Measurements from ENCODE around the gene STIM2.

Gene STIM2

DNA sequence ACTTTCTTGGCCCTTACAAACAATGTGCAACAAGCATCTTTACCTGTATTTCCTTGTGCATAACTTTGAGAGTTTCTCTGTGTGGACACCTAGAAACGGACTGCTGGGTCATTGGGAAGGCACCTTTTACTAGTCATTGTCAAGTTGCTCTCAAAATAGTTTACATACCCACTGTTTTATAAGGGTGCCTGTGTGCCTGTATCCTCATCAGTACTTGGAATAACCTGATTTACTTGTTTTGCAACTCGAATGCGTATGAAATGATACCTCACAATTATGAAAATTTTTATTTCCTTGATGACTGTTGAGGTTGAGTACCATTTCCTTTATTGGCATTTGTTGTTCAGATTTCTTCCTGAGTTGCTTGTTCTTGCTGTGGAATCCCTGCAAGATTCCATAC is 150.8 kb downstream of the STIM2 start:
- TF ChIP-seq EZH2 (IDR thresholded peaks at IDR 0.05): no peak
- no peak for TF ChIP-seq POLR2AphosphoS5 (IDR thresholded peaks at IDR 0.05; ENCODE audit: borderline replicate concordance, low read depth, low read length)
- TF ChIP-seq FOXP2 (optimal IDR thresholded peaks at IDR 0.05; ENCODE audit: control extremely low read depth, extremely low read length, insufficient read depth): no peak
- no peak overlapping the region for H3K9ac ChIP-seq (ENCODE audit: insufficient read length)
- H3K9me3 ChIP-seq (ENCODE audit: low read depth, low read length): no peaks in the 10 kb centered on the region
- no peak for DNase-seq (ENCODE audit: low read depth, low spot score)
- H3K36me3 ChIP-seq (ENCODE audit: insufficient read depth, low read length): no peaks in the 10 kb centered on the region
- no peak overlapping the region for H3K4me3 ChIP-seq
- H3K27ac ChIP-seq: no peak overlapping the region

DNA sequence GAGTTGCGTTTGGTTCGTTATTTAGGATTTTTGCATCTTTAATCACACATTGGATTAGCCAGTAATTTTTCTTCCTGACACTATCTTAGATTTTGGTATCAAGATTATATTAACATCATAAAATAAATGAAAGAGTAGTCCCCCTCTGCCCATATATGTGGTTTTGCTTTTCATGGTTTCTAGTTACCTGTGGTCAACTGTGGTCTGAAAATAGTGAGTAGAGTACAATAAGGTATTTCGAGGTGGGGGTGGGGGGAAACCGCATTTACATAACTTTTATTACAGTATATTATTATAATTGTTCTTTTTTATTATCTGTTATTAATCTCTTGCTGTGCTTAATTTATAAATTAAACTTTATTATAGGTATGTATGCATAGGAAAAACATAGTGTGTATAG is 152.4 kb downstream of the STIM2 start:
- TF ChIP-seq FOXP2 (optimal IDR thresholded peaks at IDR 0.05; ENCODE audit: control extremely low read depth, extremely low read length, insufficient read depth) (no peak), EZH2 (IDR thresholded peaks at IDR 0.05) (no peak), POLR2AphosphoS5 (IDR thresholded peaks at IDR 0.05; ENCODE audit: borderline replicate concordance, low read depth, low read length) (no peak)
- no peak overlapping the region for H3K4me3 ChIP-seq
- H3K9me3 ChIP-seq (ENCODE audit: low read depth, low read length): no peaks in the 10 kb centered on the region

DNA sequence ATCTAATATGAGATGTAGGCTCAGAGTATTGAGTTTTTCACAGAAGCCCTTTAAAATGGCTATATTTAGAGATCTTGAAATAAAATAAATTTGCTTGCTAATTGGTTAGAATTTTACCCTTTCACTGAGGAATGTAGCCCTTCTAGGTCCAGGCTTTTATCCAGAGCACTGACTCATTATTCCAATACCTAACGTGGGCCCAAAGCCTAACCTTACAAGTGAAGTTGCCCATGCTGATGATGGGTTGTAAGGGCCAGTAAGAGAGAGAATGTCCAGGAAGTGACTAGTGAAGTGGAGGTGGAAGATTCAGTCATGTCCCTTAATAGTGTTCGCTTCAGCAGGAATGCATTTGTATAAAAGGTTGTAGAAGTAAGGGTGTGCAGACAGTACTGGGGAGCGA is 155.9 kb downstream of the STIM2 start:
- no peak overlapping the region for H3K4me3 ChIP-seq
- DNase-seq (ENCODE audit: low read depth, low spot score): no peak
- TF ChIP-seq POLR2AphosphoS5 (IDR thresholded peaks at IDR 0.05; ENCODE audit: borderline replicate concordance, low read depth, low read length) (no peak), EZH2 (IDR thresholded peaks at IDR 0.05) (no peak), FOXP2 (optimal IDR thresholded peaks at IDR 0.05; ENCODE audit: control extremely low read depth, extremely low read length, insufficient read depth) (no peak)
- no peak overlapping the region for H3K9ac ChIP-seq (ENCODE audit: insufficient read length)
- H3K27ac ChIP-seq: no peak overlapping the region
- no peaks in the 10 kb centered on the region for H3K9me3 ChIP-seq (ENCODE audit: low read depth, low read length)
- H3K36me3 ChIP-seq (ENCODE audit: insufficient read depth, low read length): no peaks in the 10 kb centered on the region

More for the DNA sequence above, 152.4 kb downstream of the STIM2 start:
- H3K9ac ChIP-seq (ENCODE audit: insufficient read length): no peak overlapping the region
- no peak for DNase-seq (ENCODE audit: low read depth, low spot score)
- H3K36me3 ChIP-seq (ENCODE audit: insufficient read depth, low read length): no peaks in the 10 kb centered on the region
- H3K27ac ChIP-seq: no peak overlapping the region

DNA sequence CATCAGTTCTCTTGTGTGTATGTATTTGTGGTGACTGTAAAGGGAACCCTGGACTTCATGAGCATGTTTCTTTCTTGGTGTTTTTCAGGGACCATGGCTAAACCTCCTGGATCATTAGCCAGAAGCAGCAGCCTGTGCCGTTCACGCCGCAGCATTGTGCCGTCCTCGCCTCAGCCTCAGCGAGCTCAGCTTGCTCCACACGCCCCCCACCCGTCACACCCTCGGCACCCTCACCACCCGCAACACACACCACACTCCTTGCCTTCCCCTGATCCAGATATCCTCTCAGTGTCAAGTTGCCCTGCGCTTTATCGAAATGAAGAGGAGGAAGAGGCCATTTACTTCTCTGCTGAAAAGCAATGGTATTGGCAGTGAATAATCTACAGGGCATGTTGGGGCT is 157.0 kb downstream of the STIM2 start:
- Histone ChIP-seq H3K9me3 (ENCODE audit: low read depth, low read length) (no peaks in the 10 kb centered on the region), H3K4me3 (no peak overlapping the region), H3K36me3 (ENCODE audit: insufficient read depth, low read length) (no peaks in the 10 kb centered on the region), H3K27ac (no peak overlapping the region), H3K9ac (ENCODE audit: insufficient read length) (no peak overlapping the region)
- no peak for TF ChIP-seq POLR2AphosphoS5 (IDR thresholded peaks at IDR 0.05; ENCODE audit: borderline replicate concordance, low read depth, low read length)
- no peak for TF ChIP-seq FOXP2 (optimal IDR thresholded peaks at IDR 0.05; ENCODE audit: control extremely low read depth, extremely low read length, insufficient read depth)
- TF ChIP-seq EZH2 (IDR thresholded peaks at IDR 0.05): no peak
- DNase-seq (ENCODE audit: low read depth, low spot score): no peak

DNA sequence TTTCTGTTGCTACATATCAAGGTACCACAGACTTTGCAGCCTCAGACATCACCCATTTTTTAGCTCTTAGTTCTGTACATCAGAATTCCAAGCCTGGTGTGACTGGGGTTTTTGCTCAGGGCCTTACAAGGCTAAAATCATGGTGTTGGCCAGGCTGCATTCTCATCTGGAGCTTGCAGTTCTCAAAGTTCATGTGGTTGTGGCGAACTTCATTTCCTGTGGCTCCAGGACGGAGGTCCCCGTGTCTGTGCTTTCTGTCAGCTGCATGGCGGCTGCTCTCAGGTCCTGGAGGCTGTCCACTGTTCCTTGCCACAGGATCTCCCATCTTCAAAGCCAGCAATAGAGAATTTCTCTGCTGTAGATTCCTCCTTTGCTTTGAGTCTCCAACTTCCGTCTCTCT is 157.4 kb downstream of the STIM2 start:
- H3K4me3 ChIP-seq: no peak overlapping the region
- no peak for TF ChIP-seq POLR2AphosphoS5 (IDR thresholded peaks at IDR 0.05; ENCODE audit: borderline replicate concordance, low read depth, low read length)
- no peak for TF ChIP-seq EZH2 (IDR thresholded peaks at IDR 0.05)
- no peak for TF ChIP-seq FOXP2 (optimal IDR thresholded peaks at IDR 0.05; ENCODE audit: control extremely low read depth, extremely low read length, insufficient read depth)
- DNase-seq (ENCODE audit: low read depth, low spot score): no peak
- no peak overlapping the region for H3K27ac ChIP-seq
- no peaks in the 10 kb centered on the region for H3K36me3 ChIP-seq (ENCODE audit: insufficient read depth, low read length)
- no peaks in the 10 kb centered on the region for H3K9me3 ChIP-seq (ENCODE audit: low read depth, low read length)
- H3K9ac ChIP-seq (ENCODE audit: insufficient read length): no peak overlapping the region

DNA sequence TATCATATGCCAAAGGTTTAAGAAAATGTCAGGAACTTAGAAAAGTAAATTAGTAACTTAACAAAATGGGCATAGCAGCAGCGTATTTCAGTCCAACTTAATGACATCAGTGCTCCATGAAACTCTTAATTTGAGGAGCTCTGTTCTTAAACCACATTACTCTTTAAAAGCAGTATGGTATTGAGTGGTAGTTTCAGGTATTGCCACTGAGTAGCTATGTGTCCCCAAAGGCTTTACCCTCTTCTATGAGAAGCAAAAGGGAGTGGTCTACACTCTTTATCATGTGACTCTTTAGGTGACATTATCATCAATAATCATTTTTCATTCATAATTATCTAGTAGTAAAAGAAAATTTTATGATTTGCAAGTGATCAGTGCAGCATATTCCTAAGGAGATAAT is 158.3 kb downstream of the STIM2 start:
- H3K27ac ChIP-seq: no peak overlapping the region
- no peak for TF ChIP-seq EZH2 (IDR thresholded peaks at IDR 0.05)
- no peak for TF ChIP-seq POLR2AphosphoS5 (IDR thresholded peaks at IDR 0.05; ENCODE audit: borderline replicate concordance, low read depth, low read length)
- H3K4me3 ChIP-seq: no peak overlapping the region
- no peaks in the 10 kb centered on the region for H3K9me3 ChIP-seq (ENCODE audit: low read depth, low read length)
- no peaks in the 10 kb centered on the region for H3K36me3 ChIP-seq (ENCODE audit: insufficient read depth, low read length)
- H3K9ac ChIP-seq (ENCODE audit: insufficient read length): no peak overlapping the region
- DNase-seq (ENCODE audit: low read depth, low spot score): no peak

DNA sequence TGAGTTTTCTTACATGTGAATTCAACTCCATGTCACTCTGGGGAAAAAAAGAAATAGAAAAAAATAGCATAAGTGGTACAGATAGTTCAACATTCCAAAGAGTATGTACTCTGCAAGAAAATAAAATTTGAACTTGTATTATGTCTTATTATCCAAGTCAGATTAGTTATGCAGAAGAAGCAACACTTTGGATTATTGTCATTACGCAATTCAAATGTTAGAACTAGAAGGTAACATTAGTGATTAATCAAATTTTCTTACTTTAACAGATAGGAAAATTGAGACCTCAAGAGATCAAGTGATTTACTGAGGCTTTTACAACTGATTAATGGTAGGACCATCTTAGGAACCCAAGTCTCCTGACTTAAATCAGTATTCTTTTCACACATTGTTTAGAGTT is 159.1 kb downstream of the STIM2 start:
- no peaks in the 10 kb centered on the region for H3K36me3 ChIP-seq (ENCODE audit: insufficient read depth, low read length)
- TF ChIP-seq POLR2AphosphoS5 (IDR thresholded peaks at IDR 0.05; ENCODE audit: borderline replicate concordance, low read depth, low read length): no peak
- no peak for TF ChIP-seq FOXP2 (optimal IDR thresholded peaks at IDR 0.05; ENCODE audit: control extremely low read depth, extremely low read length, insufficient read depth)
- no peak for TF ChIP-seq EZH2 (IDR thresholded peaks at IDR 0.05)
- no peak for DNase-seq (ENCODE audit: low read depth, low spot score)
- H3K4me3 ChIP-seq: no peak overlapping the region
- H3K9me3 ChIP-seq (ENCODE audit: low read depth, low read length): no peaks in the 10 kb centered on the region
- no peak overlapping the region for H3K27ac ChIP-seq
- no peak overlapping the region for H3K9ac ChIP-seq (ENCODE audit: insufficient read length)

DNA sequence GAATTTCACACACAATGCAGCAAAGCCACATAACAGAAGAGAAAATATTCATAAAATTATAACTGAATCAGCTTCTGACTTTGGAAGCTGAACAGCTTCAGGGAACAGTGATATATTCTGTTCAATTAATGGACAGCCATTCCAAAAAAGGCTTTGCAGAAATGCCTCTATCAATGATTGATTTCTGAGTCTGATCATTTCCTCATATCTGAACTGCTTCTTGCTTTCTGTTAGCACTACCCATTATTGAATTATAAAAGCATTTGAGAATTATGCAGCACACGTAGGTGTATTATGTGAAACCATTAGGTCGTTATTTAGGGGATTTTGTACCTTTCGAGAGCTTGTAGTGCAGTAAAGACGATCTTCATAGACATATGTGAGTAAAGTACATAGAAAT is 159.6 kb downstream of the STIM2 start:
- H3K9me3 ChIP-seq (ENCODE audit: low read depth, low read length): no peaks in the 10 kb centered on the region
- no peak for DNase-seq (ENCODE audit: low read depth, low spot score)
- no peak for TF ChIP-seq POLR2AphosphoS5 (IDR thresholded peaks at IDR 0.05; ENCODE audit: borderline replicate concordance, low read depth, low read length)
- TF ChIP-seq EZH2 (IDR thresholded peaks at IDR 0.05): no peak
- TF ChIP-seq FOXP2 (optimal IDR thresholded peaks at IDR 0.05; ENCODE audit: control extremely low read depth, extremely low read length, insufficient read depth): no peak
- no peaks in the 10 kb centered on the region for H3K36me3 ChIP-seq (ENCODE audit: insufficient read depth, low read length)
- H3K27ac ChIP-seq: no peak overlapping the region
- no peak overlapping the region for H3K9ac ChIP-seq (ENCODE audit: insufficient read length)
- no peak overlapping the region for H3K4me3 ChIP-seq

DNA sequence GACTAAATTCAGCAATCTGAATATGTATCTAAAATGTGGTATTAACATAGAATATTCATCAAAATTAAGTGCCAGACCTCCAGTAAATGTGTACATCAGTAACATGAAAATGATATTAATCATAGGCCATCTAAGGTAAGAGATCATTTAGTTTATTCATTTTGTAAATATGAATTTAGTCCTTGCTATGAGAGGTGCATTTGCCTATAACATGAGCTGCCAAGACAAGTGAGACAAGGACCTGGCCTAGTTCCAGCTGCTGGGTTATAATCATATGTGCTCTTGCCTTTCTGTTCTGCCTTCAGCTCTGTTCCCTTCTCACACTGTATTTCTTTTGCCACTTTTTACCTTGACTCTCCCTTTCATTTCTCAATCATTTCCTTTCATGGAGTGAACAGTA is 160.0 kb downstream of the STIM2 start:
- H3K36me3 ChIP-seq (ENCODE audit: insufficient read depth, low read length): no peaks in the 10 kb centered on the region
- TF ChIP-seq EZH2 (IDR thresholded peaks at IDR 0.05) (no peak), POLR2AphosphoS5 (IDR thresholded peaks at IDR 0.05; ENCODE audit: borderline replicate concordance, low read depth, low read length) (no peak), FOXP2 (optimal IDR thresholded peaks at IDR 0.05; ENCODE audit: control extremely low read depth, extremely low read length, insufficient read depth) (no peak)
- no peaks in the 10 kb centered on the region for H3K9me3 ChIP-seq (ENCODE audit: low read depth, low read length)
- no peak overlapping the region for H3K27ac ChIP-seq
- DNase-seq (ENCODE audit: low read depth, low spot score): no peak
- H3K4me3 ChIP-seq: no peak overlapping the region
- H3K9ac ChIP-seq (ENCODE audit: insufficient read length): no peak overlapping the region

Data from SK-N-MC (cell line).